SK-N-SH (cell line): Measurements from ENCODE around the gene ESRRA. TPM values are rescaled to one million over a fixed set of nuclear protein-coding genes. Genes with fewer than 3 reads are reported as not detected.

ENCODE experiments used
- CHD2 ChIP-seq: fragments of 150-350 bp; IDR thresholded peaks from 2 replicates; pipeline ENCODE4 v1.6.1; 2018; ENCODE audit warnings: low read length; ENCODE audit not compliant: partially characterized antibody
- GABPA ChIP-seq: IDR thresholded peaks from 2 replicates; pipeline ENCODE4 v1.4.0; 2012; ENCODE audit warnings: low read depth, mild to moderate bottlenecking
- GATA2 ChIP-seq: sonication (generic); formaldehyde crosslinking; IDR thresholded peaks from 2 replicates; pipeline ENCODE4 v1.5.0; 2020; ENCODE audit warnings: mild to moderate bottlenecking, missing genetic modification reagents
- JUND ChIP-seq: IDR thresholded peaks from 2 replicates; pipeline ENCODE4 v1.4.0; 2012
- NFIC ChIP-seq: IDR thresholded peaks from 2 replicates; pipeline ENCODE4 v1.4.0; 2012; ENCODE audit warnings: borderline replicate concordance
- NRF1 ChIP-seq: IDR thresholded peaks from 2 replicates; pipeline ENCODE4 v1.6.1; 2012; ENCODE audit warnings: low read depth, mild to moderate bottlenecking, low read length
- REST ChIP-seq: IDR thresholded peaks from 2 replicates; pipeline ENCODE4 v1.6.1; 2012; ENCODE audit warnings: mild to moderate bottlenecking, low read depth, low read length, moderate library complexity
- SIN3A ChIP-seq: IDR thresholded peaks from 2 replicates; pipeline ENCODE4 v1.6.1; 2012; ENCODE audit warnings: low read depth, mild to moderate bottlenecking, low read length, moderate library complexity, borderline replicate concordance
- TAF1 ChIP-seq: IDR thresholded peaks from 2 replicates; pipeline ENCODE4 v1.6.1; 2012; ENCODE audit warnings: low read depth, mild to moderate bottlenecking, low read length, moderate library complexity, borderline replicate concordance
- TCF12 ChIP-seq: IDR thresholded peaks from 2 replicates; pipeline ENCODE4 v1.4.0; 2012
- TEAD4 ChIP-seq: IDR thresholded peaks from 2 replicates; pipeline ENCODE4 v1.4.0; 2012; ENCODE audit warnings: mild to moderate bottlenecking, borderline replicate concordance; ENCODE audit not compliant: insufficient read depth
- USF1 ChIP-seq: IDR thresholded peaks from 2 replicates; pipeline ENCODE4 v1.4.0; 2012; ENCODE audit warnings: low read depth, borderline replicate concordance
- YY1 ChIP-seq: IDR thresholded peaks from 2 replicates; pipeline ENCODE4 v1.4.0; 2012; ENCODE audit warnings: low read depth, mild to moderate bottlenecking
- polyA plus RNA-seq, 3 experiments: library from polyadenylated mRNA; depleted of rRNA; stranded (reverse); fragments of >200 nt; gene quantifications; 2 replicates each; pipeline ENCODE4 v1.2.3, GENCODE V29; 2012
- TF ChIP-seq, protein P1 (sequence below): fragments of 150-350 bp; IDR thresholded peaks from 2 replicates; pipeline ENCODE4 v1.6.1; 2017; ENCODE audit warnings: antibody characterized with exemption, low read length, low read depth, borderline replicate concordance
- TF ChIP-seq, protein P2 (sequence below): IDR thresholded peaks from 2 replicates; pipeline ENCODE4 v1.4.0; 2012; ENCODE audit warnings: low read depth

ESRRA gene
- polyA plus RNA-seq, 1 of the 3 experiments (the other 2 are of a cell fraction), result 27.8 TPM

GRCh38 chr11:64317325-64317960, 12.1 kb downstream of the ESRRA start, which contains the start of gene TRMT112 (continued):
- TF ChIP-seq USF1 (peak; percentile 77; the same call in 1 of the 2 replicates), NRF1 (no peak), SIN3A (no peak), TEAD4 (no peak), TCF12 (no peak), GATA2 (CRISPR knock-in tag) (no peak), REST (peak; percentile 26; the same call in 1 of the 2 replicates), NFIC (no peak), GABPA (peak; percentile 98), TAF1 (peak; percentile 60; the same call in 1 of the 2 replicates), YY1 (no peak), JUND (no peak), CHD2 (peak; percentile 84)
- TF ChIP-seq, protein P1, sequence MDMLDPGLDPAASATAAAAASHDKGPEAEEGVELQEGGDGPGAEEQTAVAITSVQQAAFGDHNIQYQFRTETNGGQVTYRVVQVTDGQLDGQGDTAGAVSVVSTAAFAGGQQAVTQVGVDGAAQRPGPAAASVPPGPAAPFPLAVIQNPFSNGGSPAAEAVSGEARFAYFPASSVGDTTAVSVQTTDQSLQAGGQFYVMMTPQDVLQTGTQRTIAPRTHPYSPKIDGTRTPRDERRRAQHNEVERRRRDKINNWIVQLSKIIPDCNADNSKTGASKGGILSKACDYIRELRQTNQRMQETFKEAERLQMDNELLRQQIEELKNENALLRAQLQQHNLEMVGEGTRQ, result peak; percentile 51; the same call in 1 of the 2 replicates
- TF ChIP-seq, protein P2, sequence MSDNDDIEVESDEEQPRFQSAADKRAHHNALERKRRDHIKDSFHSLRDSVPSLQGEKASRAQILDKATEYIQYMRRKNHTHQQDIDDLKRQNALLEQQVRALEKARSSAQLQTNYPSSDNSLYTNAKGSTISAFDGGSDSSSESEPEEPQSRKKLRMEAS, result peak; percentile 64; the same call in 1 of the 2 replicates
